ENCODE data around the gene FCAMR.
A peak's percentile ranks its signal among the peaks of the same experiment; 100 is the strongest.

The FCAMR gene

DNA sequence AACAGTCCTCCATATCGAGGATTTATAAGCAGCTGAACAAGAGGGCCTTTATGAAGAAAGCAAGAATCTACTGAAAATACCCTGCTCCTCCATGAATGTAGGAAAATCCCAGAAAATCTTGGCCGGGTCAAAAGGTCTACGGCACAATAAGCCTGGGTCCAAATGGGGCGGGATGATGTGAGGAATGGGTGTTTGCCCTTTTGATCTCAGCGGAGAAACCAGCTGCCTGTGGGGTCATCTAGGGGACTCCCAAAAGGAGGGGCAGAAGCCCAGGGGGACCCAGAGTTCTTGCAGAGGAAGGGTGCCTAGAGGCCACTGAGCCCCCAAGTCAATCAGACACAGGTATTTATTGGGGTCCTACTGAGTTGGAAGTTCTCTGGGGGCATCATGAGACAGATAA lies 12.6 kb downstream of the FCAMR start:
- no peak for DNase-seq (ENCODE audit: low spot score)

DNA sequence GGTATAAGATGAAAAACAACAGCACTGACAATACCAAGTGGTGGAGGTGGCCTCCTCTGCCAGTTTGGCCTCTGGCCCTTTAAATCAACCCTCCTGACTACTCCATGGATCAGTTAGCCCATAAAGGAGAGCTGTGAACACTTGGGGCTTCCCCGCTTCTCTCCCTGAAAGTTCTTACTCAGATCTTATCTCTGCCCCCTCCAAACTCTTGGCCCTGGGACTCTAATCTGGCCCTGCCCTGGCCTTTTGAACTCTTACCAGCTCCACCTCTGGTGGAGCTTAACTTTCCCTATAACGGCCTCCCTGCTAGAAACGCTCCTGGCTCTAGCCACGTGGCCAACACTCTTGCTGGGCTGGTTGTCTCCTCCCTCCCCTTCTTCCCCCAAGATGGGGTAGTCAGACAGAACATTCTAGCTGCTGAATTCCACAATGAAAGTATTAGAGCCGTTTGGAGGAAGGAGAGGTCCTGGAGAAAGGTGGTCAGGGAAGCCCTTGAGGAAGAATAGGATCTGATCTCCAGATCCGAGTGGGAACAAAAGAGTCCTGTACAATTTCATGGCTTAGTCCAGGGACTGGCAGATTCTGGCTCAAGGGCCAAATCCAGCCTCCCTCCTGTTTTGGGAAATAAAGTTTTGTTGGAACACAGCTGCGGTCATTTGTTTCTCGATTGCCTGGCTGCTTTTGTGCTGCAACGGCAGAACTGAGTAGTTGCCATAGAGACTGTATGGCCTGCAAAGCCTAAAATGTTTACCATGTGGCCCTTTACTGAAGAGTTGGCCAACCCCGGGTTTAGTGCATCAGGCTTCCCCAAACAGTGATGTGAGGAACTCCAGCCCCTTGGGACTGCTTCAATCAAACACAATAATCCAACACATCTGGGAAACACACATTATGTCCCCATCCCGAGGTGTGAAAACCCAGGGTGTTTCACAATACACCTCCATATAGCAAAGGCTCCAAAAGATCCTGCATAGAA lies 14.5 kb downstream of the FCAMR start:
- DNase-seq (ENCODE audit: low spot score) = no peak

DNA sequence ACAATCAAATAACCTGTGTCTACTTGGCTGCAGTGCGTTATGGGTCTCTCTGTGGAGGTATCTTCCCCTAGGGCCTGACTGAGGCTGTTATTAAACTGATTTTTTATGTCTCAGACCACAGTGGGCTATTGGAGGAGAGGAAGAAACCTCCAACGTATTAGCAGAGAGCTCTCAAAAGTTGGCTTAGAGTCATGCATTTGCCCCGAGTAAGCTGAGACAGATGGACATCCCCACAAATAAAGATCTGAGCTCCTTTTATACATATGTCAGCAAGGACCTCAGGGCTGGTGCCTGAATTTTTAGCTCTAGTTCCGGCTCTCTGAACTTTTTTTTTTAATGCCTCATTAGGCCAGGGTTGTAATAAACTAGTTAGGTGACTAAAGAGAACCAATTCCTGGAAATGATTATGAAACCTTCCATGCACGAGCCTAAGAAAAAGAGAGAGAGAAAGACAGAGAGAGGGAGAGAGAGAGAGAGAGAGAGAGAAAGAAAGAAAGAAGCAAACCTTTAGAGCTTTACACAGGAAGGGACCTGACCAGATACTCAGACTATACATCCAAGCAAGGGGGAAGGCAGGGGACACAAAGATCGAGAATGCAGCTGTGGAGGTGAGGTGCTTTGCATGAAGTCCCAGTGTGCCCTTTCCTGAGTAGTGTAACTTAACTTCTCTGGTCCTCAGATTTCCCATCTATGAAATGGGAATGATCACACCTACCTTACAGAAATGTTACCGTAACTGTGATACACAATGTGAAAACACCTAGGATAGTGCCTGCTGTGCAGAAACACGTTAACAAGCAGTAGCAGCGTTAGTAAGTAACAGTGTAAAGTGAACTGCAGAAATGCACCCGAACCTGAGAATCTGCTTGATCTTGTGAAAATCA lies 15.6 kb downstream of the FCAMR start:
- no peak for DNase-seq (ENCODE audit: low spot score)

DNA sequence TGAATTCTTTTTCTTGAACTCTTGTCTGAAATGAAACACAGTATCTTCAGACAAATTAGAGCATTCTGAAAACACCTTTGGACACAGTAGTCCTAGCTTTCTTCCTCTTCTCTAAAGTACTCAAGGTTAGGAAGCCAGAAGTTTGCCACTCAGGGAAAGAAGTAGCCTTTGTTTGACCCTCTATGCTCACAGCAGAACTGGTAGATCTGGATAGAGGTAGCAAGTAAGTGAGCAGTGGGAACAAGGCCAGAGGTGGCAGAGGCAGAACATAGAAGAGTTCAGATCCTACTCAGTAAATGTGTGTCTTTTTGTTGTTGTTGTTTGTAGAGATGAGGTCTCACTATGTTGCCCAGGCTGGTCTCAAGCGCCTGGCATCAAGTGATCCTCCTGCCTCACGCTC lies 16.6 kb downstream of the FCAMR start:
- no peak for DNase-seq (ENCODE audit: low spot score)

DNA sequence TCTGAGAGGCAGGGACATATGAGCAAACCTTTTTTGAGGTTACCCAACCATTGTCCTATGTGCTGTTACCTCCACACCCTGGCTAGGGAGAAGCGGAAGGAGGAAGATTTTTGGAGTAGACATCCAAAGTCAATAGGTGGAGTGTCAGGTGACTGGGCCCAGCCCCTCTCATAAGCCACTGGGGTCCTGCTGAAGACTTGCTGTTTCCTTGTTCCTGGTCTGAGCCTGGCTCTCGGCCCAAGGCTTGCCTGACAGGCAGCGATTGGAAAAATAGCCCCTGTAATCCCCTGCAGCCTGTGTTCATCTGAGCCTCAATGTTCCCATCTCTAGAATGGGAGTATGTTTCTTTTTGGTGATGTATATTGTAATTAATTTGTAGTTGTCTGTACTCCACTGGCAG lies 17.1 kb downstream of the FCAMR start:
- no peak for DNase-seq (ENCODE audit: low spot score)

DNA sequence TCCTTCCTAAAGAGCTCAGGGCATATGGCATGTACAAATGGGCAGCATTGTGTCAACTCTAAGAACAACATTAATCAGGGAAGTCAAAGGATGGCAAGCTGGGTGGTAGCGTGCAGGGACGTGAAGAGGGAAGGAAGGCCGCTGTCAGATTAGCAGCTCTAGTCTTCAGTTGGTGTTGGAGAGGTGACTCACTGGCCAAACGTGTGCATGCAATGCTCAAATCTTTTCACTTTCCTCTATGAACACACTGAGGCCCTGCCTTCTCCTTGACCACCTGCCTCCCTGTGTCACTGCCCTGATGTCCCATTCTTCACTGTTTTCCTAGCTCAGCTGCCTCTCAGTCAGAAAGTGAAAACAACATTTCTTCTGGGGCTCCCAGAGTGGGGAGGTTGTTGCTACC lies 18.1 kb downstream of the FCAMR start:
- DNase-seq (ENCODE audit: low spot score) = no peak

DNA sequence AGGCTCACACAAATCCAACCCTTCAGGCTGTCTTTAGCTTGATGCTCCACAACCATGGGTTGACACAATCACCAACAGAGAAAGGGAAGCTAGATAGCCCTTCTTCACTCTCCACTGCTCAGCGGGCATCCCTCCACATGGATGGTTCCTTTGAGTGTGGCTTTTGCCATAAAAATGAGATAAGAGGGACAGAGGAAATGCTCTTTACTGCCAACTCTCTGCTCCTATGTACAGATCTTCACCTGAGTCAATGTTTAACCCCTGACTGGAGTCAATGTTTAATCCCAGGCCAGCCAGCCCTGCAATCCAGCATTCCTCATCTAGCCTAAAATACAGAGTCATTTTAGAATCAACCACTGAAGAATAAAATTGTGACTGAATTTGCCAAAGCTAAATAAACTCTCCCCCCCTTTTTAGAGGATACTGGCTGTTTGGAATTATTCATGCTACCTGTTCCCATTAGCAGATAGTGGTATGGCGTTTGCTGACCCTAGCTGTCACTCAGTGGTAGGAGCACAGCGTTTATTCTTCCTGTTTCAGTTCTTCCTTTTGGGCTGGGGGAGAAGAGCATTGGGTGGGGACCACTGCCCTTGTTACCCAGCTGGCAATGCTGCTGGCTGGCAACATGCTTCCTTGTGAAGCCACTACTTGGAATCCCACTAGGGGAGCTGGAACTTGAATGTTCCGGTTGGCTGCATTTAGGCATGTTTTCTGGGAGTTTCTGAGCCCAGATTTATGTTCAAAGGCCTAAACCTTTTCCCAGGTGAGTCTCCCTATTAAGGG lies 18.8 kb downstream of the FCAMR start:
- no peak for DNase-seq (ENCODE audit: low spot score)

DNA sequence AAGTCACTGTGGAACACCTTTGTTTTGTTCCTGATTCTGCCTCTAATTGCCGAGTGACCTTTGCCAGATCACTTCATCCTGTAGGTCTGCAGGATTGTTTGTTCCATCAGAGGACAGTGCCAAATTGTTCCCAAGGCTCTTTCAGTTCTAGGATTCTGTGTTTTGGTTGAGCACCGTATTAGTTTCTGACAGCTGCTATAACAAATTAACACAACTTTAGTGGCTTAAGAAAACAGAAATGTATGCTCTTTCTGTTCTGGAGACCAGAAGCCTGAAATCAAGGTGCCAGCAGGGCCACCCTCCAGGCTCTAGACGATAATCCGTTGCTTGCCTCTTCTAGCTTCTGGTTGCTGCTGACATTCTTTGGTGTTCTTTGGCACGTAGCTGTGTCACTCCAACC lies 20.6 kb downstream of the FCAMR start:
- no peak for DNase-seq (ENCODE audit: low spot score)

DNA sequence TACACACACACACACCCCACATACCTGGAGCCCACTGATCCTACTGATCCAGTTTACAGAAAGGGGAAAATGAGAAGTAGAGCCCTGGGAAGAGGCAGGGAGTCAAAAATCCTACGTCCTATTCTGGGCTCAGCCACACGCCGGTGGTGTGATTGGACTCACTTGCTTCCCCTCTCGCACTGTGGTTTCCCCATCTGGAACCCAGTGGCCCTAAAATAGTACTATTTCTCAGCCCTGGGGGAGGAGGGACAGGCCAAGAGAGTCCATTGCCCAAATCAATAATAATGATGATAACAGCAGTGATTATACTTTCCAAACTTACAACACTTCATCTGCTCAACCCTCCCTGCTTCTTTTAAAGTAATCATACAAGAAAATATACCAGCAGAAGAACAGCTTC lies 21.1 kb downstream of the FCAMR start:
- no peak for DNase-seq (ENCODE audit: low spot score)

DNA sequence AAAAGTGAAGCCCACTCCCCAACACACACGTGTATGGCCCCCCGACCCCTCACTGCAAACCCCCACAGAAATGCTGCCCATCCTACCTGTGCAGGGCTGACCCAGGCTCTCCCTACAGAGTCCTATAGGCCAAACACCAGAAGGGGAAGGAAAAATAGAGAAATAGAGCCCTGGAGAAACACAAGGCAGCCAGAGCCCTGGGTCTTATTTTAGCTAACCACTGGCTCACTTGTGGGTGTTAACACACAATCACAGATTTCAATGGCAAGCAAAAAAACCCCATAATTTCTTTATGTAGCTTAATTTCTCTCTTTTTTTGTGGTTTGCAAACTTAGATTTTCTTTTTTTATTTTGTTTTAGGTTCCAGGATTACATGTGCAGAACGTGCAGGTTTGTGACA lies 23.0 kb downstream of the FCAMR start:
- DNase-seq (ENCODE audit: low spot score) = no peak

DNA sequence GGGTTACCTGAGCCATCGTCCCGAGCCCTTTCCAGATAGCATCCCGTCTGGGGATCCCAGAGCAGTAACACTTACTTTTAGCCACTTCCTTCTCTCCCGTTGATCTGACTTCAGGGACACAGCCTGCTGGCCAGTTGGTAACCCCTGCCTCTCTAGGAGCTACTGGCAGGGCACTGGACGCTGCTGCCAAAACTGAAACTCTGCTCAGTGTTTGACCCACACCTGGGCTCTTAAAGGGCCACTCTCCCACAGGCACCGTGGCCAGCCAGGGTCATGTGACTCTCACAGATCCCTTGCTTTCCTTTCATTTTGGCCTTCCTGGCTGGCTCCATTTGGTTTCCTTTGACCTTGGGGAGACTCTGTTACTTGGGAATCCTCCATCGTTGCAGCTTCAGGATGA lies 24.0 kb downstream of the FCAMR start, which contains the start of gene PIGR:
TSS of gene PIGR (minus strand) at position 206 of the 400 bp plus-strand sequence. CDS start 5,935 bp downstream, outside the sequence.
- DNase-seq (ENCODE audit: low spot score) = no peak

DNA sequence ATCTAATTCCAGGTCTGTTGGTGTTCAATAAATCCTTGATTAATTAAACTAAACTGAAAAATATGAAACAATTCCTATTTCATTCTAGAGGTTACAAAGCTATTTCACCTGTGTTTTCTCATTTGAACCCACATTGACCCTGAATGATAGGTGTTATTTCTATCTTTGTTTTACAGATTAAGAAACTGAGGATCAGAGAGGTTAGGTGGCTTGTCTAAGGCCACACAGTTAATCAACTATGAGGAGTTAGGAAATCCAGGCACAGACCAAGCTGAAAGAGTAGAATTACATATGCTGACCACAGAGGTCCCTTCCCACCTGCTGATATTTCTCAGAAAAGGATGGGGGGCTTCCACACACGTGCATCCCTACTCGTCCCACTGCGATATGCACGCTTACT lies 24.5 kb downstream of the FCAMR start:
- no peak for DNase-seq (ENCODE audit: low spot score)

DNA sequence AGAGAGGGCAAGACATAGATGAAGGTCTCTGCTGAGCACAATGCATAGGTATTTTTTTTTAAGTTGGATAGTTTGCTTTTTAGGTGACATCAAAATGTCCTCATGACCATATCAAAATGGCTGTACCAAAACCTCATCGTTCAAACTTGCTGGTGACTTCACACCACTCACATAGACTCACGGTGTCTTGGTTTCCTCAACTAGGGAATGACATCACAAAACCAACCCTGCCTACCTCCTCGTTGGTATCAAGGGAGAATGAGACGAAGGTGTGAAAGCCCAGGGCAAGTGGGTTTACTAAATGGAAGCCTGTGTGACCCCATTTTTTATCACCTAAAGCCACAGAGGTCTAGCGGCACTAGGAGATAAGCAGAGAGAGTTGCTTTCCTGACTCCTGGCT lies 25.6 kb downstream of the FCAMR start:
- DNase-seq (ENCODE audit: low spot score) = no peak

DNA sequence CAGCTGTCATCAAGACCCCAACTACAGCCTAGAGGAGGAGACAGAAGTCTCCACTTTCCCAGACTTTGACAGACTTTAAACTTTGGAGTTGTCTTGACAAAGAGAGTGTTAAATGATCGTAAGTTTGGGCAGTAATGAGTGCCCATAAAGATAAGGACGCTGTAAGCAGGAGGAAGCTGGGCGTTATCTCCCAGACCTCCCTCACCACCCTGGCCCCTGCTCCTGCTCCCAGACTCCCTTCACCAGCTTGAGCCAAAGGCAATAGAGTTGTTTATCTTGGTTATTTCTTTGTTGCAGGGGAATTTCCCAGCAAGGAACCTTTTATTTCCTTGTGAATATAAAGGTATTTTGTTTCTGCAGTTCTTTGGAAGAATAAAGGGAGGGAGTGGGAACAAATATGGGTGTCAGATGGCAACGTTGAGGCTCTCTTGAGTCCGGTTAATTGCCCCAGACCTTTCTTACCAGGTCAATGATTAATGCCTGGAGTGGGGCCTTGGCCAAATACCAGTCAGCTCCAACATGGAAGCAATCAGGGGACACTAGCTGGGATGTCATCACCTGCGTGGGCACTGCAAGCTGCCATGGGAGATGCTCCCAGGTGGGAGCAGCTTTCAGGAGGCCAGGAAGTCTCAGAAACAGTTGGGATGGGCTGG lies 28.4 kb downstream of the FCAMR start:
- no peak for DNase-seq (ENCODE audit: low spot score)

DNA sequence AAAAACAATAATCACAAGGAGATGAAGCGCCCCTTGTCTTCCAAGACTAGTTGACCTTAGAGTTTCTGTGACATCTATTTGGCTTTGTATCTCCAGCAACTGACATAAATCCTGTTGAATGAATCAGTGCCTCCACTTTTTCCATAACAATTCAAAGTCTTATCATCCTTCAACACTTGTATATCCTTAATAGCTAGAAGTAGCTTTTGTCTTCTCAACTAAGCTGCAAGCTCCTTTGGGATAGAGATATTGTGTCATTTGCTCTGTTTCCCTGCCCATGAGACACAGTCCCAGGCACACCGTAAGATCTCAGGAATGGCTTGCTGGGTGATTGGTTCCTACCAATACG lies 29.7 kb downstream of the FCAMR start:
- DNase-seq (ENCODE audit: low spot score) = no peak

DNA sequence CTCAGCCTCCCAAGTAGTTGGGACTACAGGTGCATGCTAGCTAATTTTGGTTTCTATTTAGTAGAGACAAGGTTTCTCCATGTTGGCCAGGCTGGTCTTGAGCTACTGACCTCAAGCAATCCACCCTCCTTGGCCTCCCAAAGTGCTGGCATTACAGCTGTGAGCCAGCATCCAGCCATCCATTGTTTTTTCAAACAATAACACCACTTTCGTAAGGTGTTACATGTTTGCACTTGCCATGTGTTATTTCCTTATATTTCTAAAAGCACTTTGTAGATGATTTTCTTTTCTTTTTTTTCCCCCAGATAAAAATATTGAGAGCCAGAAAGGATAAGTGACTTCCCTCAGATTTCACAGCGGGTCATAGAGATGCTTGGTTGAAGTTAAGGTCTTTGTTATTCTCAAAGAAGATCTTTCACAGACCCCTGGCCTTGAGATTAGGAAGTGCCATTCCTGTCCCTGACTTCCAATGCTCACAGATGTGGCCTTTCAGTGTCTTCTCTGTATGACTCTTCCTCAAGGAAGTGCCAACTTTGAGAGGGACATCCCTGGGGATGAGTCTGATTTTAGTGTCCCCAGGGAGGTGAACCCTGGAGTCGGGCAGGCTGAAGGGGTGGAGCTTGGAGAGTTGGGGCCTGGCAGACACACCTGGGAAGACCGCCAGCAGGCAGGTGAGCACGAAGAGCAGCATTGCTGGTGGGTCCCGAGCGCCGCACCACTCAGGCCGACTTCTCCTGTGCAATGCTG lies 30.2 kb downstream of the FCAMR start:
- no peak for DNase-seq (ENCODE audit: low spot score)

DNA sequence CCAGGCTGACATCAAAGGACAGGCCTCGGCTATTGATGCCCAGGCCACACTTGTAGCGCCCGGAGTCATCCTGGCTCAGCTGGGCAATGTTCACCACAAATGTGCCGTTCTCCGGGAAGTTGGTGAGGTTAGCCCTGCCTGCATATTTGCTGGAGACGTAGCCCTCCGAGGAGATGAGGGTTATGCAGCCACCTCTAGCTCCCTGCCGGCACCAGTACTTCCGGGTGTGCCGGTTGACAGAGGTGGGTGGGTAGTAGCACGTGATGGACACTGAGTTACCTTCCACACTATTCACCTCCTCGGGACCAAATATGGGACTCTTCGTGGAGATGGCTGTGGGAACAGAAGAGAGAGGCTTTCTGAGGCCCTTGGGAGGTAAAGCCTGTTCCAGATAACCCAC lies 31.1 kb downstream of the FCAMR start:
- no peak for DNase-seq (ENCODE audit: low spot score)

DNA sequence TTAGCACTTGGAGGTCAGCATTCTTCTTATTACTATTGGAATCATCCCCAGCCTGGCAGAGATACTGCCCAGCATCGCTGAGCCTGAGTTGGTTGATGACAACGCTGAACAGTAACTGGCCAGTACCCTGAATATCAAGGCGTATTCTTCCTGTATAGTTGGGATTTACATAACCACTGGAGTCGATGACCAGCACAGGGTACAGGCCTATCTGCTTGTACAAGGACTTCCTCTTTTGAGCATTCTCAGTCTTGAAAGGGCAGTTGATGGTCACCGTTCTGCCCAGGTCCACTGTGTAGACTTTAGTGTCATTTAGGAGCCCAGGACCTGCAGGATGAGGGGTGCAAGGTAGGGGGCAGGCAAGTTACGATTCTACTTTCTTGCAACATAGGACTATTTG lies 32.8 kb downstream of the FCAMR start:
- no peak for DNase-seq (ENCODE audit: low spot score)

DNA sequence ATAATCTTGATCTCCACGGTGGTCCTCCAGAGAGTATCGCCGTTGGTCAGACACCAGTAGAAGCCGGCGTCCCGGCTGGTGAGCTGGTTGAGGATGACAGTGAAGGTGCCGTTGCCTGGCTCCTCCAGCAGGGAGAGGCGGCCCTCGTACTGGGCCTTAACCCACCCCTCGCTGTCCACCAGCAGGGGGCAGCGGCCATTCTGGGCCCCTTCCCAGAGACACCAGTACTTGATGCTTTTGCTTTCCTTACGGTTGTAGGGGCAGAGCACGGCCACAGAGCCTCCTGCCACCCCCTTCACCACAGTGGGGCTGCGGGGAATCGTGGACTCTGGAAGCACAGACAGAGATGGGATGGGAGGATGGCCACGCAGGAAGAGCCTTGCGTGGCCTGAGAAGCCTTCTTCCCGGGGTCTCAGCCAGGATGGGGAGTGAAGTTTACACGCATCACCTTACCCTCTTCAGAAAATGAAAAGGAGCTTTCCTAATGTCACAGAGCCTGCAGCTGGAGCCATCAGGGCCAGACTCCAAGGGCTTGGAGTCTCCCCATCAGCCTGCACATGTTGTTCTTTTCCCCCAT lies 34.7 kb downstream of the FCAMR start:
- DNase-seq (ENCODE audit: low spot score) = peak; percentile 75

DNA sequence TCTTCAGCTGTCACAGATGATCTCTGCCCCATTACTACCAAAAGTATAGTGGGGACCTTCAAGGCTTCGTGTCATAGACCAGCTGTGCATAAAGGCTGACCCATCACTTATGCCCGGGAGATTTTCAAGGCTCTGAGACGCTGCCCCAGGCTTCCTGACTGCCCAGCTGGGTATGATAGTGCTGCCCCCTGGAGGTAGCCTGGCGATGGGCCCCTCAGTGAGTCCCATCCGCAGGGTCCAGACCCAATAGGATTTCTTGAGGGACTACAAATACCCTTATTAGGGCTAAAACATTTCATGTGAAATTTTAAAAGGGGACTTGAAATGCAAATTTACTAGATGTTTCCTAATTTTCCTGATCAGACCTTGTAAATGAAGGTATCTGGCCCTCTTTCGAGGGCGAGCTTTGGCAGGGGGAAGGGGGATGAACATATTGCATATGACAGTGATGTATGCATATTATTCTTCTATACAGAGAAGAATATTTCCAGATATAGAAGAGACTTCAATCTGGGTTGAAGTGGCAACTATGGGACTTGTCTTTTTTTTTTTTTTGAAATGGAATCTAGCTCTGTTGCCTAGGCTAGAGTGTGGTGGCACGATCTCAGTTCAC lies 36.8 kb downstream of the FCAMR start:
- peak; percentile 64 for DNase-seq (ENCODE audit: low spot score)

All from ecto neural progenitor cell (in vitro differentiated cells).